NCI-H748 (cell line): ENCODE measurements around the gene CTSV.
"Not testable (repeated sequence)": the region's sequence is repeated elsewhere in the genome, so short reads cannot be mapped to it uniquely, and the experiment has no call there.

Source experiments
- DNase-seq: peaks from one replicate; lab custom pipeline; 2025; ENCODE audit not compliant: unreplicated experiment; lab: John Stamatoyannopoulos, UW

The CTSV gene

DNA sequence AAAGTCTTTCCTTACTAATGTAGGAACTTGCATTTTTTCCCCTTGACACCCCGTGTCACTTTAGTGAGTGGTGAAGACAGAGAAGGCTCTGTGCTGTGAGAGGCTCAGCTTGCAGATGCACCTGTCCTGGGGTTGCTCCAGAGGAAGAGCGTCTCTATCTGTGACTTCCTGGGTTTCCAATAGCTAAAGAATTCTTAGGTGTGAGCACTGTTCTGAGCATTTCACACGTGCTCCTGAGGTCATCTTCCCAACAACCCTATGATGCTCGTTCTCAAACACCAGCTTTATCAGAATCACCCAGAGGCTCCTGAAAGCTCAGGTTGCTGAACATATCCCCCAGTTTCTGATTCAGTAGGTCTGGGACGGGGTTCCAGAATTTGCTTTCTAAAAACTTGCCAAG is 6.4 kb upstream of the CTSV start:
- no peak for DNase-seq

DNA sequence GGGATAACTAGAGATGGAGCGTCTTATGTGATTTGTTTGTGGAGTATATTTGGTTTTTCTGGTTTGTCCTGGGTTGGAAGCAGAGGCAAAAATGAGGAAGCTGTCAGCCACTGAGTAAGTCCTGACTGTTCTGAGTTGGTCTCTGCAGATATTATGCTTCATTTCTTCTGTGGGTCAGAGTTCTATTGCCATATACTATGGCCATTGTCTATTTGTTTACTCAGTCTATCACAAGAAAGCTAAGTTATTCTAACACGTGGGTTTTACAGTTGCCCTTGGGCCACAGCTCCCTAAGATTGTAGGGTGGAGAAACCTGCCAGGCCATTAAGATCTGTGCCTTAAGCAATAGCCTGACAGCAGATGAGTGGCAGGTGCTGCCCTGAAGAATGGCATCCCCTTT is 3.0 kb upstream of the CTSV start:
- DNase-seq: no peak

DNA sequence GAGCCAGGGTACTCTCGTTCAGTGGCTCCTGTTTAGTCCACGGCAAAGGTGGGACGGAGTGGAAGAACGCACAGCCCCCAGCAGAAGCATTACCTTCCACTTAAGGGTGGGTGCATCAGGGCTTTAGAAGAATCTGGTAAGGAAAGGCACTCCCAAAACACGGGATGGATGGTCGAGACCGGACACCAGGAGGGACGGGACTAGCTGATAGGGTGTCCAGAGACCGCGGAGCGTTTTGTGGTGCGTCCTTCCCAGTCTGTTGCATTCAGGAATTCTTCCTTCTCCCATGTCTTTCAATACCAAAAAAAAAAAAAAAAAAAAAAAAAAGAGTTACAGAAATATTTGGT is 545 bp upstream of the CTSV start:
- no peak for DNase-seq

DNA sequence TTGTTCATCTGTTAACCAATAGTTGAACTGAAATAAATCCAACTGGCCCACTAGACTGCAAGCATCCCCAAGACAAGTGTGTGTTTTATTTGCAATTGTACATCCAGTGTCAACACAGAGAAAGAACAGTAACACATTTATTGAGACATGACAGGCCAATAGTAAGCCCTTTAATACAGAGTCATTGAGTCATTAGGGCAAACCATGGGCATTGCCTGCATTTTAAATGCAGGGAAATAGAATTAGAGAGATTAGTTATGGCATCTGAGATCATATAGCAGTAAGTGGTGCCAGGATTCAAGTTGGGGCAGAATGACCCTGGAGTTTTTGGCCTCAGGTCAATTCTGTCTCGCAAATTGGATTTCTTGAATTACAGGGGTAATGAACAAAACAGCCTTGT is 15.4 kb downstream of the CTSV start:
- not testable (repeated sequence) for DNase-seq

DNA sequence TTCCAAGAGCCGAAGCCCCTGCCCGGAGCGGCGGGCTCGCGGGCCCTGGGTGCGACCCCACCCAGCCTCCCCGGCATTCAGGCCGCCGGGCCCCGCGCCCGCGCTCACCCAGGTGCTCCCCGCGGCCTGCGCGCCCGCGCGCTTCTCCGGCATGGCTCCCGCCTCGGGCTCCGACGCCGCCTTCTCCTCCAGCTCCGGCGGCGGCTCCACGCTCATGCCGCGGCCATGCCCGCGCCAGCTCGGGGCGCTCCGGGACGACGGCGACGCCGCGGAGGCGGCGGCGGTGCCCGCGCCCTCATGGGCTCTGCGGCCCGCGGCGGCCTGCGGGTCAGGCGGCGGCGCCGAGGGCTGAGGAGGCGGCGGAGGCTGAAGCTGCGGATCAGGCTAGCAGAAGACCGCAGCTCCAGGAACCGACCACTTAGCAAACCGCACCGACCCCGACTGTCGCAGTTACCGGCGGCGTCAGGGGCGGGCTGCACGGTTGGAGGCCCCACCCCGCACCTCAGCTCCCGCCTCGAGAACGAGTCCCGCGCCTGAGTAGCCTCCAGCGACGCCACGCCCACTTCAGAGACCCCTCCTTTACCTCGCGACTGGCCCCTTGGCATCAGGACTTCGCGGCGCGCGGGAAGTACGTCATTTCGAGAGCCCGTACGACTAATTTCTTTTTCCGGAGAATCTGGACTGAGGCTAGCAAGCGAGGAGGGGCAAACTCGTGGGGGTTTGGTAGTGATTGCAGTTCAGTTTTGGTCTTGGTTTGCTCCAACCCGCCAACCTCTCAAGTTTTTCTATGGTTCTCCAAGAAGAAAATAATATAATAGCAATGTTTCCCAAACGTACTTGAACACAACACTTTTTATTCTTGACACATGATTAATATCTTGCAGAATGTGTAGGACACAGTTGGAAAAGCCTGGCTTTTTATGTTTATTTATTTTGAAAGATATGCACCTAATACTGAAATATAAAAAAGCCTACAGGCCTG is 25.5 kb downstream of the CTSV start:
- peak; percentile 89 for DNase-seq

DNA sequence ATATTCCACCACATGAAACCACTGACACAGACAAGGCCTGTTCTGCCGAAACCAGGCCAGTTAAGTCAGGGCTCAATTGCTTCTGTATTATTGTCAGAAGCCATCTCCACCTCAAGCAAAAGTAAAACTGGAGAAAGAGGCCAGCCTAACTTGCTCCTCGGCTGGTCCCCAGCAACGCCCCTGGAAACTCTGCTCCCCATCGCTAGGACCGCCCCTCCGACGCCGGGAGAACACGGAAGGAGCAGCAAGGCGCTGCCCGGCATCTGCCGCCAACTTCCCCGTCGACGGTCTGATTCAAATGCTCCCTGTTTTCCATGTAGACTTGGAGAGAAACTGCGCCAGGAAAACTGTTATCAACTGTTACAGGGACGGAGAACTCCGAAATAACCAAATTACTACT is 26.3 kb downstream of the CTSV start:
- DNase-seq: peak; percentile 11

DNA sequence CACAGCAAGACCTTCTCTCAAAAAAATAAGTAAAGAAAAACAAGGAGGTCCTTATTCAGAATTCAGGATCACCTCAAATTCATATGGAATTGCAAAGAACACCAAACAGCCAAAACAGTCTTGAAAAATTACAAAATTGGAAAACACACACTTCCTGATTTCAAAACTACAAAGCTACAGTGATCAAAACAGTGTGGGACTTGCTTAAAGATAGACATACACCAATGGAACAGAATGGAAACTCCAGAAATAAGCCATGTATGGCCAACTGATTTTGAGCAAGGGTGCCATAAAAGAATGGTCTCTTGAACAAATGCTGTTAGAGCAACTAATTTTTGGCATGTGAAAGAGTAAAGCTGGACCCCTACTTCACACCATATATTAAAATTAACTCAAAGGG is 36.7 kb downstream of the CTSV start:
- not testable (repeated sequence) for DNase-seq

DNA sequence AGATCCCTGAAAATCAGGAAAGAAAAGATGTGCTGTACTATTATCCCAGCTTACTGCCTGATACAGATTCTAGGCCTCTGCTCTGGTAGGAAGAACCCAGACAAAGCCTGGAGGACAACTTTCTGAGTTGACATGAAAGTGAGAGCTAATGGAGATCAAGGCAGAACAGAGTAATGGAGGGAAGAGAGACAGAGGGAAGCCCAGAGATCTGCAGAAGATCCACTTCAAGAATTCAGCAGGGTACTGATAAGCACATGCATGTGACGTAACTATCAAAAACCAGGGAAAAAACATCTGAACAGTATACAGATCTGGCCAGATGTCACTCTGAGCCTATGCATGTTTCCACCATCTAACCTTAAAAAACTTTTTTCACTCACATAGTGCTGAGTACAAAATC is 37.6 kb downstream of the CTSV start:
- not testable (repeated sequence) for DNase-seq

DNA sequence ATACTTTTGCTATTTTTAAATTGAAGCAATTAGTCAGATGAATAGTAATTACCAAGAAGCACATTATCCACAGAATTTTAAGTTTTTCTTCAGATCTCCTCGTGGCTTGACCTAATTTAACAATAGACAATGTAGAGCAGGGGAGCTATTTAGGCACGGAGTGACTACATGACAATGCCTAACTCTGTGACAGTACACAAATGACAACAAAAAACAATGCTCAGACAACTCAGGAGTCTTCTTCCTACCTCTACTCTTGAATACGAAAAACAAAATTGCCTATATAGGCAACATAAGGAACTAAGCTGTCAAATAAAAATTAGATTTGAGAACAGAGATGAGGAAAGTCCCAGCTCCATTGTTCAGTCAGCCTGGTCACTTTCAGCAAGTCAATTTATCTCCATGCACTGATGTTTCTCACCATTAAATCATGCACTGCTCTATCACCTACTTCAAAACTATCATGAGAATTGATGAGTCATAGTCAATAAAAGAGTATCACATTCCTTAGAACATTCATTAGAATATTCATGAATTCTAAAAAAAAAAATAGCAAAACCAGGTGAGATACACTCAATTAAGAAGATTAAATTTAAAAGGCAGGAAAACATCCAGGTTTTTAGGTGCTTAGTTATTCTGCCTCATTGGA is 38.7 kb downstream of the CTSV start:
- not testable (repeated sequence) for DNase-seq

DNA sequence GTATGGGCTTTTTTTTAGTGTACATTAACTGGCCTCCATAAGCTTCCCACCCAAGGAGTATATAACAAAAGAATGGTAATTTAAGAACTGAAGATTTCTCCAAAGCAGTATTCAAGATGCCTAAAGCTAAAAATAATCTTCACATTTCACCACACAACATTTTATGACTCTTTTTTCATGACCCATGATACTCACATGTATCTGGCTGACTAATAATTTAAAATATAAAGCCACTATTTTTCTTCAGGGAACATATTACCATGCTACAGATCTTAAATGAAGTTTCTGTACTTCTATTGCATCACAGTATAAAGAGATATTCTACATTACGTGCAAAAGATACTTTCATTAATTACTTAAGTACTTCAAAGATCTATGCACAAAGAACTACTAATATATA is 39.2 kb downstream of the CTSV start:
- DNase-seq: not testable (repeated sequence)

DNA sequence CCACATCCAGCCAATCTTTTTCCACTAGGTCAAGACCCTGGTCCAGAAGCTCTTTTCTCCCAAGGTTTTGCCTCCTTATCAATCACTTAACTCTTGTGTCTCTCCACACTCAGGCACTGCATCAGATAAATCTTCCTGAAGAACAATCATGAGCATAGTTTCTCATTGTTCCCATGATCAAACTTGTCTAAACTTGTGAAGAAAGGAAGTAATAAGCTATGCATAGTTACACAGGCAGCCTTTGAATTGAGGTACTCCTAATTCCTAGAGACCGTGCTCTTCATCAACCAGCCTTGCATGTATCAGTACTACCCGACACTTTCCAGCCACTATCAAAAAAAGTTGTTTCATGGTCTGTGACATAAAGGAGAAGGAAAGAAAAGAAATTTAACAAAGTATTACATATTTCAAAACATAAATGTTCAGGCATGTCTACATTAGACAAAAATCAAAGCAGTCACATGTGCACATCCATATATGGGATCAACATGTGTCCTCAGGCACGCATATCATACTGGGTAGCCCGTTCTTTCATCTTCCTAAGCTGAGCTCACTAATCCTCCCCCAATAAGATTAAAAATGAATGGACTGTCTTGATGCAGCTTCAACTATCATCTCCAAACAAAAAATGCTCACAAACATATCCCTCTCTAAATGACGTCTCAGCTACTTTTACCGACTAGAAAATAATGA is 41.8 kb downstream of the CTSV start:
- DNase-seq: not testable (repeated sequence)

DNA sequence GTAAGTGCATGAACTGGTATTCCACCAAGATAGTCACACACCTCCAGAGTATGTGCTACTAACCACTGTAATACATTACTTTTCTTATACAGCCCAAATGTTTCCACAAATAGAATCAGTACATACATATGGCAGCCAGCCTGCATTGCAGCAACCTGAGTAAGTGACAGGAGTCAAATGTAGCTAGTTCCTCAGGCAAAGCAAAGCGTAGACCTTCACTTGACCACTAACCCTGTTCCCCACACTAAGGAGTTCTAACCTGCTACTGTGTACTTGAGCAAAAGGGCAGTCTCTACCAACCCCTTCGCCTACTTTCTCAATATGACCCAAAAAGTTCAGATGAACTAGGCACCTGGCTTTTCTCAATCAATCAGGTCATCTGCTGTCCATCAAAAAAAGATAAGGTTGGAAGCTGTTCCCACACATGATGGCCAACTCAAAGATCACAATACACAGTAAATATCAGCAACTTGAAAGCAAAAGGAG is 44.4 kb downstream of the CTSV start:
- DNase-seq: not testable (repeated sequence)

DNA sequence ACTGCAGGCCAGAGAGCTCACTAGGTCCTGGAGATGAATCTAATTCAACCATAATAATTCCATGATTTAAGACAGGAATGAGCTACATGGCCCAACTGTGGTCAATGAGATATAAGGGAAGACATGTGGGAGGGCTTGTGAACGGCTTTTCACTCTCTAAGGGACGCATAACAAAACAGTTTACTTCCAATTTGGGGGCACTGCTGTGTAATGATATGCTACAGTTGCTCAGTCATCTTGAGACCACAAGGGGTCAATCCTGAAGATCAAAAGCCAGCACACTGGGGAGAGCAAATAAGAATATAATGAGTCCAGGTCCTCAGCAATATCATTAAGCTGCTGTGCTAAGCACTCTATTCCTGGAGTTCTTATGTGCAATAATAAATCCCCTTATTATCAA is 46.6 kb downstream of the CTSV start:
- not testable (repeated sequence) for DNase-seq

DNA sequence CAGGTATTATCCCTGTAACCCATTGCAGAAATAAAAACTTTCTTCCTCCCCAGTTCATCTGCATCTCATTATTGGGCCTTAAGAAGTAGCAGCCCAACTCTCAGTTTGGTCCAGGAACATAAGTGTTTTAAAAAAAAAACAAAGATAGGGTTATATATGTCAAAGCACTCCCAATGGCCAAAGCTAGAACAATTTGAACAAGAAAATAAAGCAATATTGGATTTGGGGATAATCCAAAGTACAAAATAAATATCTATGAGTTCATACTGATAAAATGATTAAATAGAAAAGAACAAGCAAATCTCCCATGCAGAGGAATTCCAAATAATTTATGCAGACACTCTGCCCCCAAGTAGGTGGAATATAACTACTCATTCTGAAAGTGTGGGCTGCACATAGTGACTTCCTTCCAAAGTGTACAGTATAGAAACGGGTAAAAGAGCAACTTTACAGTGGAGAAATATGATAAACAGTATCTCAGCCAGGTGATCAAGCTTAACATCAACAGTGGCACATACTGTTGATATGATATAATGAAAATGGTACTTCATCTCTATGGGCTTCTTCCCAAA is 49.1 kb downstream of the CTSV start:
- DNase-seq: not testable (repeated sequence)

DNA sequence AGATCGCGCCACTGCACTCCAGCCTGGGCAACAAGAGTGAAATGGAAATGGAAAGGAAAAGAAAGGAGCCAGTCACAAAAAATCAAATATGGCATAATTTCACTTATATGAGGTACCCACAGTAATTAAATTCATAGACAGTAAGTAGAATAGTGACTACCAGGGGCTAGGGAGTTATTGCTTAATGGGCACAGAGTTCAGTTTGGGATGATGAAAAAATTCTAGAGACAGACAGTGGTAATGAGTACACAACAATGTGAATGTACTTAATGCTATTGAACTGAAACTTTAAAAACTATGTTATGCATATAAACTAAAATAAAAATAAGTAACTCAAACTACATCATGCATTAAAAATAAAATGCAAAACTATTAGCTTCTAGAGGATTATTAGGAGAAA is 54.1 kb downstream of the CTSV start:
- not testable (repeated sequence) for DNase-seq

DNA sequence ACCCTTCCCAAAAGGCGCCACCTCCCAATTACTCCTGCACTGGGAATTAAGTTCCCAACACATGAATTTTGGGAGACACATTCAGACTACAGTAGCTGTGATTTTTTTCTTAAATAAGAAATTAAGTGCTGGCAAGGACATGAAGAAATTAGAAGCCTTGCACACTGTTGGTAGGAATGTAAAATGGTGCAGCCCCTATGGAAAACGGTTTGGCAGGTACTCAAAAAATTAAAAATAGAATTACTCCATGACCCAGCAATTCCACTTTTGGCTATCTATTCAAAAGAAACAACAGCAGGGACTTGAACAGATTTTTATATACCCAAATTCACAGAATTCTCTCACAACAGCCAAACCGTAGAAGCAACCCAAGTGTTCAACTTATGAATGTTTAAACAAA is 54.8 kb downstream of the CTSV start:
- not testable (repeated sequence) for DNase-seq

DNA sequence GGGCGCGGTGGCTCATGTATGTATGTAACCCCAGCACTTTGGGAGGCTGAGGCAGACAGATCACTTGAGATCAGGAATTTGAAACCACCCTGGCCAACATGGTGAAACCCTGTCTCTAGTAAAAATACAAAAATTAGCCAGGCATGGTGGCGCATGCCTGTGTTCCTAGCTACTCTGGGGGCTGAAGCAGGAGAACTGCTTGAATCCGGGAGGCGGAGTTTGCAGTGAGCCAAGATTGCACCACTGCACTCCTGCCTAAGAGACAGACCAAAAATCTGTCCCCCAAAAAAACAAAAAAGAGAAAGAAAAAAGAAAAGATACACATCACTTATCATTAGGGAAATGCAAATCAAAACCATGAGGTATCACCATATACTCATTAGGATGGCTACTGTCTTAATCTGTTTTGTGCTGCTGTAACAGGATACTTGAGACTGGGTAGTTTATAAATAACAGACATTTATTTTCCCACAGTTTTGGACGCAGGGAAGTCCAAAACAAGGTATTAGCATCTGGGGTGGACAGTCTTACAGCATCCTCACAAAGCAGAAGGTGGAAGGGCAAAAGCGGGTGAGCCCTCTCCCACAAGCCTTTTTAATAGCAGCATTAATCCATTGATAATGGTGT is 55.3 kb downstream of the CTSV start:
- not testable (repeated sequence) for DNase-seq
